Measurements from ENCODE around the gene POLR2M. TPM values are rescaled to one million over a fixed set of nuclear protein-coding genes. Genes with fewer than 3 reads are reported as not detected.

POLR2M gene
- total RNA-seq, 2 experiments from 2014 or later, result 65.2 to 67.0 TPM

Other genes with a start within 250 kb of the POLR2M start
- not detected for gene MYZAP, start 114.8 kb upstream of the POLR2M start, total RNA-seq